Neural progenitor cell (in vitro differentiated cells): ENCODE results near the gene JMJD7.

Experiments used
- EZH2 ChIP-seq: fragments of 200-600 bp; sonication (generic); IDR thresholded peaks from 2 replicates; pipeline ENCODE4 v1.6.1; 2017; ENCODE audit warnings: antibody characterized with exemption, mild to moderate bottlenecking, moderate library complexity
- EZH2phosphoT487 ChIP-seq: fragments of 200-600 bp; sonication (generic); IDR thresholded peaks from 2 replicates; pipeline ENCODE4 v1.6.1; 2017; ENCODE audit warnings: antibody characterized with exemption
- TF ChIP-seq, protein P1 (sequence below): fragments of 200-600 bp; sonication (generic); IDR thresholded peaks from 2 replicates; pipeline ENCODE4 v1.5.1; 2017; ENCODE audit warnings: antibody characterized with exemption, mild to moderate bottlenecking

DNA sequence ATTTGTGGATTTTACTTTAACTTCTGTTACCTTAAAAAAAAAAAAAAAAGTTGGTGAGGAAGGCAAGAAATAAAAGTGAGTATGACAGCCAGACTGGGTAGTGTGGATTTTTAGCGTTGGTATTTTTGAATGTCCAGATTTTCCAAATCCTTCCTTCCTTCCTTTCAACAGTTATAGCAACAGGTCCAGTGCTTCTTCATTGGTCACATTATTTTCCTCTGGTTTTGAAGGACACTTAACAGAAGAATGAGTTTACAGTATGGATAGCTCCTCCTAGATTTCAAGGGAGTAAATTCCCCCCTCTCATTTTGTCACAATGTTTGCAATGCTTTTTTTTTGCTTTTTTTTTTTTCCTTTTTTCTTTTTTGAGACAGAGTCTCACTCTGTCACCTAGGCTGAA is 47.2 kb upstream of the JMJD7 start:
- TF ChIP-seq EZH2phosphoT487 (no peak), EZH2 (no peak)
- TF ChIP-seq, protein P1, sequence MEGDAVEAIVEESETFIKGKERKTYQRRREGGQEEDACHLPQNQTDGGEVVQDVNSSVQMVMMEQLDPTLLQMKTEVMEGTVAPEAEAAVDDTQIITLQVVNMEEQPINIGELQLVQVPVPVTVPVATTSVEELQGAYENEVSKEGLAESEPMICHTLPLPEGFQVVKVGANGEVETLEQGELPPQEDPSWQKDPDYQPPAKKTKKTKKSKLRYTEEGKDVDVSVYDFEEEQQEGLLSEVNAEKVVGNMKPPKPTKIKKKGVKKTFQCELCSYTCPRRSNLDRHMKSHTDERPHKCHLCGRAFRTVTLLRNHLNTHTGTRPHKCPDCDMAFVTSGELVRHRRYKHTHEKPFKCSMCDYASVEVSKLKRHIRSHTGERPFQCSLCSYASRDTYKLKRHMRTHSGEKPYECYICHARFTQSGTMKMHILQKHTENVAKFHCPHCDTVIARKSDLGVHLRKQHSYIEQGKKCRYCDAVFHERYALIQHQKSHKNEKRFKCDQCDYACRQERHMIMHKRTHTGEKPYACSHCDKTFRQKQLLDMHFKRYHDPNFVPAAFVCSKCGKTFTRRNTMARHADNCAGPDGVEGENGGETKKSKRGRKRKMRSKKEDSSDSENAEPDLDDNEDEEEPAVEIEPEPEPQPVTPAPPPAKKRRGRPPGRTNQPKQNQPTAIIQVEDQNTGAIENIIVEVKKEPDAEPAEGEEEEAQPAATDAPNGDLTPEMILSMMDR: no peak
